Endothelial cell of umbilical vein (primary cell): ENCODE data around the gene SH3RF1. TPM values are rescaled to one million over a fixed set of nuclear protein-coding genes. Genes with fewer than 3 reads are reported as not detected.

Experiments
- BruUV-seq: library from RNA; stranded (reverse); fragments of 400-500 nt; replicated peaks from 2 replicates; lab custom pipeline; 2021; lab: Mats Ljungman, UMichigan
- CTCF ChIA-PET: fragments of 300-600, 350-600 bp; sonication (Branson Sonifier 250); formaldehyde crosslinking; loops from one replicate; lab custom pipeline; 2021; ENCODE audit warnings: antibody characterized with exemption, inconsistent platforms; lab: Charles Lee
- POLR2A ChIA-PET: fragments of 300-600, 350-600 bp; sonication (Branson Sonifier 250); formaldehyde crosslinking; loops from one replicate; lab custom pipeline; 2021; ENCODE audit warnings: antibody characterized with exemption, inconsistent platforms; lab: Charles Lee
- DNase-seq: peaks from one replicate; pipeline ENCODE4 v3.0.0-alpha.2; 2011; ENCODE audit warnings: low read depth, low spot score
- FAIRE-seq: peaks from 2 replicates; lab custom pipeline; 2011; peaks lifted over from hg19 to GRCh38; lab: Jason Lieb, UNC
- H2AFZ ChIP-seq: 2 replicates; pipeline ENCODE4 v1.6.0; 2012; ENCODE audit warnings: low read depth, low read length, control low read depth, inconsistent platforms
- H3K27ac ChIP-seq: 2 replicates; pipeline ENCODE4 v1.5.1; 2011; ENCODE audit warnings: low read depth, mild to moderate bottlenecking, control low read depth, low read length, moderate library complexity; ENCODE audit not compliant: insufficient read depth
- H3K27me3 ChIP-seq, 2 experiments: 2 replicates each; pipeline versions ENCODE4 v1.6.0 to v1.6.1; 2011; ENCODE audit warnings: low read length in 2 of 2, mixed read lengths in 1 of 2; ENCODE audit not compliant: control insufficient read depth in 2 of 2, insufficient read depth in 2 of 2
- H3K36me3 ChIP-seq, 2 experiments: 2 replicates in 1 of 2; 3 replicates in 1 of 2; pipeline ENCODE4 v1.5.1; 2011; ENCODE audit warnings: low read length in 2 of 2, mild to moderate bottlenecking in 1 of 2, moderate library complexity in 1 of 2; ENCODE audit not compliant: control insufficient read depth in 2 of 2, insufficient read depth in 2 of 2; ENCODE audit errors: extremely low read depth in 1 of 2
- H3K4me1 ChIP-seq: 3 replicates; pipeline ENCODE4 v1.5.1; 2011; ENCODE audit warnings: mild to moderate bottlenecking, low read length; ENCODE audit not compliant: control insufficient read depth, insufficient read depth; ENCODE audit errors: extremely low read depth
- H3K4me2 ChIP-seq: 2 replicates; pipeline ENCODE4 v1.6.1; 2011; ENCODE audit warnings: low read length, control low read depth, mixed read lengths; ENCODE audit not compliant: insufficient read depth
- H3K4me3 ChIP-seq, 3 experiments: fragments of 200-600 bp in 1 of 3; sonication (generic), shearing (Covaris generic) in 1 of 3; replicated peaks in 1 of 3; 2 replicates each; pipeline ENCODE4 v1.5.1; 2011 to 2016; ENCODE audit warnings: control low read depth in 3 of 3, low read length in 3 of 3, mild to moderate bottlenecking in 2 of 3, inconsistent platforms in 1 of 3, low read depth in 1 of 3, moderate library complexity in 1 of 3; ENCODE audit not compliant: insufficient read depth in 1 of 3
- H3K79me2 ChIP-seq: 2 replicates; pipeline ENCODE4 v1.6.0; 2012; ENCODE audit warnings: low read length, inconsistent platforms; ENCODE audit not compliant: control insufficient read depth, insufficient read depth
- H3K9ac ChIP-seq: replicated peaks from 2 replicates; pipeline ENCODE3; 2011; ENCODE audit warnings: low read length, control low read depth; ENCODE audit not compliant: insufficient read depth; ENCODE audit errors: extremely low read depth
- H3K9me1 ChIP-seq: replicated peaks from 3 replicates; pipeline ENCODE4 v1.6.0; 2011; ENCODE audit warnings: mild to moderate bottlenecking, low read length; ENCODE audit not compliant: control insufficient read depth, insufficient read depth; ENCODE audit errors: extremely low read depth
- H3K9me3 ChIP-seq: replicated peaks from 2 replicates; pipeline ENCODE4 v1.5.1; 2012; ENCODE audit warnings: low read length, inconsistent platforms; ENCODE audit not compliant: control insufficient read depth, insufficient read depth
- H4K20me1 ChIP-seq: replicated peaks from 2 replicates; pipeline ENCODE3; 2011; ENCODE audit warnings: mild to moderate bottlenecking, low read length; ENCODE audit not compliant: control insufficient read depth, insufficient read depth; ENCODE audit errors: extremely low read depth
- CTCF ChIP-seq, 2 donors: IDR thresholded peaks; 1 replicate in 1 of 2; 2 replicates in 1 of 2; pipeline ENCODE4 v1.5.1; 2011; ENCODE audit warnings: low read length in 2 of 2, mild to moderate bottlenecking in 2 of 2, moderate library complexity in 2 of 2, control low read depth in 1 of 2, inconsistent platforms in 1 of 2, low read depth in 1 of 2; ENCODE audit not compliant: insufficient read depth in 1 of 2; ENCODE audit errors: extremely low read depth in 1 of 2
- EZH2 ChIP-seq: IDR thresholded peaks from 2 replicates; pipeline ENCODE4 v1.6.1; 2012; ENCODE audit warnings: borderline replicate concordance, low read depth, mild to moderate bottlenecking, moderate library complexity, low read length, inconsistent platforms; ENCODE audit not compliant: severe bottlenecking
- FOS ChIP-seq: IDR thresholded peaks from 2 replicates; pipeline ENCODE4 v1.6.1; 2011; ENCODE audit warnings: mild to moderate bottlenecking, low read length, moderate library complexity, borderline replicate concordance; ENCODE audit not compliant: insufficient read depth
- GATA2 ChIP-seq: IDR thresholded peaks from 2 replicates; pipeline ENCODE4 v1.7.0; 2011; ENCODE audit warnings: low read depth, mild to moderate bottlenecking, moderate library complexity, mixed read lengths, low read length; ENCODE audit not compliant: insufficient read length, insufficient read depth
- JUN ChIP-seq: IDR thresholded peaks from 2 replicates; pipeline ENCODE4 v1.6.1; 2011; ENCODE audit warnings: borderline replicate concordance, low read depth; ENCODE audit not compliant: insufficient read length, insufficient read depth
- MYC ChIP-seq: IDR thresholded peaks from one replicate; pipeline ENCODE4 v1.6.1; 2011; ENCODE audit warnings: mild to moderate bottlenecking, low read depth, low read length
- POLR2A ChIP-seq: IDR thresholded peaks from 2 replicates; pipeline ENCODE4 v1.6.1; 2012; ENCODE audit warnings: low read depth, mild to moderate bottlenecking, control low read depth, low read length
- POLR2AphosphoS5 ChIP-seq: IDR thresholded peaks from 2 replicates; pipeline ENCODE4 v1.6.1; 2012; ENCODE audit warnings: low read depth, mild to moderate bottlenecking, control low read depth, low read length, moderate library complexity; ENCODE audit not compliant: insufficient read depth
- dilution Hi-C: fragments of 300-500 bp; cut with MboI; formaldehyde crosslinking; loops from one replicate; pipeline ENCODE4 v1.15.0; 2019; ENCODE audit warnings: low sequenced_read_pairs; ENCODE audit not compliant: extremely low pct_ligation_motif_present
- intact Hi-C: fragments of 100-400 bp; cut with micrococcal nuclease; formaldehyde crosslinking; loops from one replicate; pipeline ENCODE4 v1.10.0; 2022
- polyA plus RNA-seq, 4 experiments: library from polyadenylated mRNA; depleted of rRNA in 3 of 4; stranded (reverse) in 3 of 4; unstranded in 1 of 4; fragments of >200 nt; gene quantifications; 2 replicates each; pipeline versions ENCODE4 v1.2.1 to v1.2.3, GENCODE V29; 2011 to 2012; ENCODE audit warnings: missing spikeins in 1 of 4
- total RNA-seq: library from RNA; stranded (reverse); gene quantifications from 2 replicates; pipeline ENCODE4 v1.2.3, GENCODE V29; 2021
- TF ChIP-seq, protein P1 (sequence below): IDR thresholded peaks from 2 replicates; pipeline ENCODE4 v1.6.1; 2011; ENCODE audit not compliant: insufficient read depth, insufficient read length

SH3RF1 gene
- total and polyA plus RNA-seq, 2 donors (not counting 3 experiments of a cell fraction or from before 2014, with no cell fraction given): 16.2 to 24.9 TPM

DNA sequence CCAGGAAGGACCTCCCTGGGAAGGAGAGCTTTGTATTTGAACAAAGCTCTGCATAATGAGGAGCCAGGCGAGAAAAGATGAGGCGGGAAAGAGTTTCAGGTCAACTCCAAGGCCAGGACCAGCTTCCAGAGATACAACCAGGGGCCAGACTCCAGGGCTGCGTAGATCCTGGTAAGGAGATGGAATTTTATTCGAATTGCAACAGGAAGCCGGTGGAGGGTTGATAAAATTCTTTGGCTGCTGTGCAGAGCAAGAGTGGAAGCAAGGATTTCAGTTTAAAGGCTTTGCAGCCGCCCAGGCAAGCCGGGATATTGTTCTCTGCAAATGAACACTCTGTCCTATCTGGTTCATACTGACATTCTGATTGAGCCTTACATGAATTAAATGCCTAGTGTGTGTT, 220.5 kb downstream of the SH3RF1 start:
- Histone ChIP-seq H4K20me1 (no peaks in the 10 kb centered on the region), H3K4me1 (peaks cover 17% of the 10 kb centered on the region), H3K27ac (peak overlapping the region; percentile 58), H2AFZ (peak overlapping the region; percentile 69), H3K27me3 (no peaks in the 10 kb centered on the region), H3K4me3 (no peak overlapping the region), H3K9ac (peak overlapping the region; percentile 10), H3K9me1 (no peaks in the 10 kb centered on the region), H3K4me2 (peak overlapping the region; percentile 42), H3K36me3 (no peaks in the 10 kb centered on the region), H3K9me3 (no peaks in the 10 kb centered on the region), H3K79me2 (no peaks in the 10 kb centered on the region)
- DNase-seq (peak; percentile 93), FAIRE-seq (peak; percentile 96)
- dilution Hi-C loops (no loop called here), intact Hi-C loops (loop anchor here (1.0 to 2.0 kb wide), 4 partner anchors 9 to 49 kb away; no protein-coding TSS in a partner anchor)
- POLR2A ChIA-PET: interaction anchor here (0.6 to 1.7 kb wide), 2 partner anchors 40 to 393 kb away, joined by 4 to 5 read pairs; partner anchors contain the start of gene CBR4
- no TSS peak for BruUV-seq
- CTCF ChIA-PET: interaction anchor here (0.8 to 1.6 kb wide), 10 partner anchors 10 to 443 kb away, joined by 3 to 7 read pairs (median 3); partner anchors contain the start of gene CBR4
- TF ChIP-seq FOS (no peak), POLR2A (no peak), CTCF (IDR thresholded peaks at IDR 0.05; ENCODE audit: extremely low read depth in 1 of 2, insufficient read depth in 1 of 2, low read depth in 1 of 2, low read length in 2 of 2) (no peak), POLR2AphosphoS5 (peak; percentile 49), GATA2 (peak; percentile 40), MYC (no peak), EZH2 (no peak), JUN (no peak)
- TF ChIP-seq, protein P1, sequence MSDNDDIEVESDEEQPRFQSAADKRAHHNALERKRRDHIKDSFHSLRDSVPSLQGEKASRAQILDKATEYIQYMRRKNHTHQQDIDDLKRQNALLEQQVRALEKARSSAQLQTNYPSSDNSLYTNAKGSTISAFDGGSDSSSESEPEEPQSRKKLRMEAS: no peak
